Memory B cell (primary cell): ENCODE results near the gene RREB1.

ENCODE experiments used
- ATAC-seq: fragments of 150-1000 bp; cut with Tn5 transposase; 2 replicates; pipeline ENCODE4 v1.10.0; 2021; ENCODE audit warnings: low read depth, mild to moderate bottlenecking, moderate library complexity
- DNase-seq, 2 donors: peaks; one replicate each; pipeline ENCODE4 v3.0.0; 2022; ENCODE audit warnings: low spot score in 2 of 2
- H3K27ac Mint-ChIP-seq: one replicate; pipeline ENCODE4 v1.8.0; 2022; ENCODE audit warnings: mild to moderate bottlenecking, moderate library complexity, mixed read lengths
- H3K27me3 Mint-ChIP-seq: one replicate; pipeline ENCODE4 v1.8.0; 2022; ENCODE audit warnings: mixed read lengths
- H3K36me3 Mint-ChIP-seq: one replicate; pipeline ENCODE4 v1.8.0; 2022; ENCODE audit warnings: mild to moderate bottlenecking, mixed read lengths
- H3K4me1 Mint-ChIP-seq: one replicate; pipeline ENCODE4 v1.8.0; 2022; ENCODE audit warnings: mixed read lengths
- H3K4me3 Mint-ChIP-seq: one replicate; pipeline ENCODE4 v1.8.0; 2022; ENCODE audit warnings: mild to moderate bottlenecking, moderate library complexity, mixed read lengths
- H3K9me3 Mint-ChIP-seq: one replicate; pipeline ENCODE4 v1.8.0; 2022; ENCODE audit warnings: mixed read lengths

RREB1 gene

DNA sequence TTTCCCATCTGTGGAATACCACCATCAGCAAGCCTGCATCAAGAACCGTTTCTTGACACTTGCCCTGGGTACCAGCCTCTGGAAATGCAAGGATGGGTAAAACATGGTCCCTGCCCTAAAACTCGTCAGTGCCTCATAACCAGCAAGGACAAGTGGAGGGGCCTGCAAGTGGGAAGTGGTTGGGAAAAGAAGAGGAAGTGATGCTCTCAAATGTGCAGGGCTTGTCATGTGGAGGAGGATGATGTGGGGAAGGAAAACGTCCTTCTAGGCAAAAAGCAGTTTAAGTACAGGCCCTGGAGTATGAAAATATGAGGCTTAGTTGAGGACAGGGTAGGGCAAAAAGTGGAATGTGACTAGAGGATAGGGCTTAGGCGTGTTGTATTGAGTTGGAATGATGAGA is 19.0 kb downstream of the RREB1 start:
- H3K4me3 Mint-ChIP-seq = no peak overlapping the region
- no peaks in the 10 kb centered on the region for H3K9me3 Mint-ChIP-seq

DNA sequence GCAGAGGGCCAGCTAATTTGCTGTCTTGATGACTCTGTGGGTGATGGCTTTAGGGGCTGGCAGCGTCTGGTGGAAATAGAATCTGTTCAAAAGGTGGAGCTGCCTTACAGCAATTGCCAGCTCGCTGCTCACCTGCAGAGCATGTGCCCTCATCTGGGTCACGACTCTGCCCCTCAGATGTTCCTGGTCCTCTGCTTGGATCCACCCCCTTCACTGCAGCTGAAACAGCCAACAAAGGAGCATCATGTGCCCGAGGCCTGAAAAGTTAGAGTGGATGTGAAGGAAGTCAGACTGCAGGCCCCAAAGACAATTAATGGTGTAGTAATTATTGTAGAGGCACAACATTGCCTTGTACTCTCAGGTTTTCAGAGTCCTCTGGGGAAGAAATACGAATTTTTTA is 19.9 kb downstream of the RREB1 start:
- Mint-ChIP-seq H3K36me3 (peaks cover 12% of the 10 kb centered on the region), H3K27ac (peak overlapping the region; percentile 82), H3K4me1 (peaks cover 68% of the 10 kb centered on the region), H3K27me3 (no peaks in the 10 kb centered on the region), H3K4me3 (no peak overlapping the region), H3K9me3 (no peaks in the 10 kb centered on the region)
- ATAC-seq (no peak), DNase-seq (no peak)

More for the DNA sequence above, 19.0 kb downstream of the RREB1 start:
- Mint-ChIP-seq H3K4me1 (peaks cover 65% of the 10 kb centered on the region), H3K36me3 (peaks cover 16% of the 10 kb centered on the region), H3K27ac (peak overlapping the region; percentile 82), H3K27me3 (no peaks in the 10 kb centered on the region)
- ATAC-seq (no peak), DNase-seq (no peak)

DNA sequence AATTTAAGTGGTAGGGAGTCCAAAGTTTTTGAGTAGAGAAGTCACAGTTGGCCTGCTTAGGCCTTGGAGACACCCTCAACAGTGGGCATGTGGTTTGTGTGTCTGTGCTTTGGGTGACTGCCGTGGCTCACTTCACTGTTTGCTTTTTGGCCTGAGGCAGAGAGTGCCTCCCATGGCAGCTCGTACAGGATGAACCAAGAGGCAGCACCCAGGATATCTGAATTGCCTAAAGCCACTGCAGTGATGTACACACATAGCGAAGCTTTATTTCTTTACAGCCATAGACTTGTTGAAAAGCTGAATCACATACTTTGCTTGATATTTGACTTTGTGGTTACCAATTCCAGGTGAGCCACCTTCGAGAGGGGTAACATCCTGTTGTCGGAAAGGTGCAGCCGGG is 21.6 kb downstream of the RREB1 start:
- H3K9me3 Mint-ChIP-seq = no peaks in the 10 kb centered on the region
- H3K4me1 Mint-ChIP-seq = peaks cover 73% of the 10 kb centered on the region
- H3K36me3 Mint-ChIP-seq = peaks cover 13% of the 10 kb centered on the region
- DNase-seq (no peak), ATAC-seq (peak; percentile 19)
- H3K27ac Mint-ChIP-seq = peak overlapping the region; percentile 82
- H3K4me3 Mint-ChIP-seq = no peak overlapping the region
- no peaks in the 10 kb centered on the region for H3K27me3 Mint-ChIP-seq

DNA sequence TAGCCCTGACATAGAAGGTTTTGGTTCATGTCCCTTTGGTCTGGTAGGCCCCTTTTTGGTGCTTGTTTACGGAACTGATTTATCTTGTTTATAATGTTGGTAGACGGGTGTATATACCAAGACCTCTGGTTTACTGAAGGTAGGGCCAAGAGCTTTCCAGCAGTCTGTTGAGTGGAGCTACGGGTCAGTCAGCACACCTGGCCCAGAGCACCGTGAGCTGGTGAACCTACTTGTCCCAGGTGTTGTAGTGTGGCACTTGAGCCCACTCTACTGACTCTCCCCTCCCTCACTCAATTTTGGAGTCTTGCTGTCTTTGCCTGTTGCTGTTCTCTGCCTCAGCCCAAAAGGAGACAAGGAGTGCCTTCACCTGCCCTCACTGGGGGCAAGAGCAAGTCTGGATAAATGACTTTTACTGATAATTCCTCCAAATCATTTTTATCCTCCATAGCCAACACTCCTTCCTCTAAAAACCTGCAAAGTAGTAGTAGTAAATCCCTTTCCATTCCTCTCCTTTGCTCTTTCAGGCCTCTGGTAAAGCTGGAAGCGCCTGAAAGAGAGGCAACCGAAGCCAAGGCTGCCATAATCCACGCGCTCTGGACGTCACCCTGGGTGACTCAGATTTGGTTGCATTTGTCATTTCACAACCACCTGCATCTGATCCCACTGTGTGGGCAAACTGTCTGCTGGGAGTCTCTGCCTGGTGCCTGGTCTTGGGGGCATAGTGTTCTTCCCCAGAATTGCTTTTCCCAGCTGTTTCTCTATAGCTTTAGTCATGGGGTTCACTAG is 22.2 kb downstream of the RREB1 start:
- Mint-ChIP-seq H3K9me3 (no peaks in the 10 kb centered on the region), H3K27me3 (no peaks in the 10 kb centered on the region), H3K27ac (peak overlapping the region; percentile 88), H3K4me1 (peaks cover 66% of the 10 kb centered on the region), H3K36me3 (peaks cover 9% of the 10 kb centered on the region), H3K4me3 (no peak overlapping the region)
- no peak for DNase-seq
- peak; percentile 8 for ATAC-seq

DNA sequence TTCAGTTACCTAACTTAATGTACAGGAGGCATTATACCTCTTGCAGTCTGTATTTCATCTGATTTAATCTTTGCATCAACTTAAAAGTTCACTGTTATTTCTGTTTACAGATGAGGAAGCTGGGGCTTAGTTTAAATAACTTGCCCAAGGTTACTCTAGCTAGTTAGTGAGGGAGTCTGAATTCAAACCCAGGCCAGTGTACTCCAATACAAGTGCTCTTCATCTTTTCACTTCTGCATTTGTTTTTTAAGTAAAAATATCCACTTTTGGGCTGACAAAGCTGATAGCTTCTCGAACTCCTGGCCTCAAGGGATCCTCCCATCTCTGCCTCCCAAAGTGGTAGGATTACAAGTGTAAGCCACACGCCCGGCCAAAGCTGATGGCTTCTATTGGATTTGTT is 23.6 kb downstream of the RREB1 start:
- H3K4me3 Mint-ChIP-seq = no peak overlapping the region
- H3K9me3 Mint-ChIP-seq = no peaks in the 10 kb centered on the region
- DNase-seq (no peak), ATAC-seq (no peak)
- H3K27ac Mint-ChIP-seq = peak overlapping the region; percentile 69
- peaks cover 4% of the 10 kb centered on the region for H3K36me3 Mint-ChIP-seq
- peaks cover 65% of the 10 kb centered on the region for H3K4me1 Mint-ChIP-seq
- no peaks in the 10 kb centered on the region for H3K27me3 Mint-ChIP-seq

DNA sequence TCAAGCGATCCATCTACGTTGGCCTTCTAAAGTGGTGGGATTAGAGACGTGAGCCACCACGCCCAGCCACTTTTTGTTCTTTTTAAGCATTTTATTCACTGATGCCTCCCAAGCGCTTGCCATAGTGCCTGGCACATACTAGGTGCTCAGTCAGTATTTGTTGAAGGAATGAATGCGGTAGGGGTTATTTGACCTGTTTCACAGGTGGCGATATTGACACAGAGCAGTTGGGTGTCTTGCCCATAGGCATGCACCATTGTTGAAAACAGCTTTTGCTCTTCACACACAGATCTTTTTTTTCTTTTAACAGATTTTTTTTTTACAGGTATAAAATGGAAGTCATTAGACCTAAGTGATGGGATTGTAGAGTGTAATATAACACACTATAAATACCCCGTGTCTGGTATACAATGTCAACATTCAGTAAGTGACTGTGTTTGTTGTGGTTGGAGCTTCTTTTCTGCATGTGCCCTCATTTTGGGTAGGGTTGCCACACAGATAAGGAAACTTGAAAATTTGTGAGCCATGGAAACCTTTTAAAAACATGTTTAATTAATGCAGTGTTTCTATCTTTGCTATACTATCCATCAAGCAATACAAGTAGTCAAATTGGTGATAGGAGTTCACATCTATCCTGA is 24.8 kb downstream of the RREB1 start:
- Mint-ChIP-seq H3K27me3 (no peaks in the 10 kb centered on the region), H3K9me3 (no peaks in the 10 kb centered on the region), H3K4me1 (peaks cover 63% of the 10 kb centered on the region), H3K36me3 (peaks cover 4% of the 10 kb centered on the region), H3K4me3 (no peak overlapping the region), H3K27ac (peak overlapping the region; percentile 77)
- ATAC-seq = no peak
- DNase-seq = no peak

DNA sequence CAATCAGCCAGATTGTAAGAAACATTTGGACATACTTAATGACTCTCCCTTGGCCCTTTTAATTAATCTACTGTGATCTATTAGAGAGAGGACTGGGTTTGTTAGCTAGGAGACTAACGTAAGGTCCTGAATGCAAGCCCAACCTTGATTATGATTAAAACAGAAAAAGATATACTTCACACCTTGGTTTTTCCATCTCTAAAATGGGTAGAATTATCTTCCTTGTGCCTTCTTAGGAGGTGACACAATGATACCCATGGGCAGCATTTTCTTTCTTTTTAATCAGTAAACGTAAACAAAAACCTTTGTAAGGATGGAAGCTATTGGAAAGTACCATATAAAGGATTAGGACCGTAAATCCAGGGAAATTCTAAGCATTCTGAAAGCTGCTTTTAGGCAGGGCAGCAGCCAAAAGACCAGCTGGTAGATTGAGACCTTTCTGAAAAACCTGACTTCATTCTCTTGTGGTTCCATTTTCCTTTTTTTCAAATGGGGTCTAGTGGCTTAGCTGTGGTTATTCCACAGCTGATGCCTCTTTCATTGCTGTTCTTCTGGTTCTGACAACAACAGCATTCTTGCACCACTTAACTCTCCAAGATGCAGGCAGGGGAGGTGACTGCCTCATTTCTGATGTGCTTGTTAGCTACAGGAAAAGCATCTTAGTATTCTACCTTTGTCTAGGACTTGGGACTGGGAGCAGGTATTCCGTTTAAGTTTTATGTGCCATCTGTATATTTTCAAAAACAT is 27.4 kb downstream of the RREB1 start:
- H3K36me3 Mint-ChIP-seq = peaks cover 1% of the 10 kb centered on the region
- ATAC-seq = no peak
- H3K27me3 Mint-ChIP-seq = no peaks in the 10 kb centered on the region
- no peaks in the 10 kb centered on the region for H3K9me3 Mint-ChIP-seq
- H3K4me1 Mint-ChIP-seq = peaks cover 49% of the 10 kb centered on the region
- H3K27ac Mint-ChIP-seq = peak overlapping the region; percentile 98
- DNase-seq = no peak
- no peak overlapping the region for H3K4me3 Mint-ChIP-seq

DNA sequence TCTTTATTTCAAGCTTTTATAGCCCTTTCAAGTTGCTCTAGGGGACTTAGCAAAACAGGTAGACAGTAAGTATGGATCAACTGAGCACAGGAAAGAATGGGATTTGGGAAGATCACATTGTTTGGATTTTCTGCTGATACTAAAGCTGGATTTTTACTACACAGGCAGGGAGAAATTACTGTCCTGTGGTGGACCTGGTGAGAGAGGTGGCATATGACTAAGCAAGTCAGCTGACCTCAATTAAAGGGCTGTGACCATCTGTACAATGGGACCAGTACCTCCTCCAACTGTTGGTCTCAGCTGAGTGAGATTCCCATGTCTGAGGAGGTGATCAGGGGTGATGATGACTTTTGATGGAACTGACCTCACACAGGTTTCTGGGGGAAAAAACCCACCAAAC is 28.0 kb downstream of the RREB1 start:
- no peak for DNase-seq
- H3K27ac Mint-ChIP-seq = peak overlapping the region; percentile 98
- no peak for ATAC-seq
- no peak overlapping the region for H3K4me3 Mint-ChIP-seq
- peaks cover 46% of the 10 kb centered on the region for H3K4me1 Mint-ChIP-seq
- H3K36me3 Mint-ChIP-seq = peaks cover 1% of the 10 kb centered on the region
- H3K27me3 Mint-ChIP-seq = no peaks in the 10 kb centered on the region
- no peaks in the 10 kb centered on the region for H3K9me3 Mint-ChIP-seq

DNA sequence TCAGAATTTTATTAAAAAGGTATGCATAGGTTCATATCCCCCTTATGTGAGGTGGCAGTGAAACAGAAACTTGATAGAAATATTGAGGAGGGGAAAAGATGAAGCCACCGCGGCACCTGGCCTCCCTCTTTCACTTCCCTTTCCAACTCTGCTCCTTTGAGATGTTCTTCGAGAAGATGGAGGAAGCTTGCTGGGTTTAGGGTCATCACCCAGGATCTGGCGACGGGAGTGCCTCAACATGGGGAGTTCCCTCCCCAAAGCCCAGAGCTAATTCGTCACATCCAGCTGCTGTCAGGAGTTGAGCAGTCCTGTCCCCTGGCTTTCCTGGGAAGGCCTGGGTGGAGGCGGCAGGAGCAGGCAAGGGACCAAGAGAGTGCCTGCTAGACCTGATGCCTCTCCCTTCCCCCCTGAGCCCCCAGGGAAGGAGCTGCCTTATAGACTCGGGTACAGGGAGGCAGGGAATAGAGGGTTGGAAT is 29.1 kb downstream of the RREB1 start:
- H3K27ac Mint-ChIP-seq = peak overlapping the region; percentile 98
- H3K4me3 Mint-ChIP-seq = peak overlapping the region; percentile 86
- ATAC-seq (peak; percentile 49), DNase-seq (peak; percentile 42 to 53)
- no peaks in the 10 kb centered on the region for H3K27me3 Mint-ChIP-seq
- H3K36me3 Mint-ChIP-seq = peaks cover 1% of the 10 kb centered on the region
- H3K4me1 Mint-ChIP-seq = peaks cover 39% of the 10 kb centered on the region
- H3K9me3 Mint-ChIP-seq = no peaks in the 10 kb centered on the region

DNA sequence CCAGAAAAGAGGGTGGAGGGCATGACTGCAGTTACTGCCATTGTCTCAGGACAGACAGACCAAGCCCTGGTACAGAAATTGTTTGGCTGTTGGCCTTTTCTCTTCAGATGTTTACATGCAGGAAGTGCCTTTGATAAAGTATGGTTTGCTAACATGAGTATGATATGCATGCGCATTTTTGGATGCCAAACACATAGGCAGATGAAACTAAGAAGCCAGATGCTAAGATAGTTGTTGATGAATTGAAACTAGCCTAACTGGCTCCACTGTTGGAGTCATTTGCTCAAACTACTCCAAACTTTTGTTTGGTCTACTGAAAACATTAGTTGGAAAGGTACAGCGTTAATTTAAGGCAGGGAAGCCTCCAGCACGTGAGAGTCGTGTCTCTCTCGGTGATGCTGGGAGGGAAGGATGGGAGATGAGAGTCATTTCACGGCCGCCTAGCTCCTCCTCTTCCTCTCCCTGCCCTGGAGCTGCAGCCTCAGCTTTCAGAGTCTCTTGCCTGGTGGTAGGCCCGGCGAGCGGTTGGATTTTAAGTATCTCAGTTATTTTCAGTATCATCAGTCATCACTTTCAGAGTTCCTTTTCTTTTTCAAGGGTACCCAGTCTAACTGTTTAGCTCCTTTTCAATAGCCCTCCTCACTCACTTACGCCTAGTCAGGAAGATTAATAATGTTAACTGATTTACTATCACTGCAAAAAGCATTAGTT is 29.7 kb downstream of the RREB1 start:
- Mint-ChIP-seq H3K27me3 (no peaks in the 10 kb centered on the region), H3K4me1 (peaks cover 35% of the 10 kb centered on the region), H3K27ac (peak overlapping the region; percentile 98), H3K4me3 (peak overlapping the region; percentile 86), H3K9me3 (no peaks in the 10 kb centered on the region), H3K36me3 (peaks cover 1% of the 10 kb centered on the region)
- ATAC-seq = peak; percentile 14
- no peak for DNase-seq

DNA sequence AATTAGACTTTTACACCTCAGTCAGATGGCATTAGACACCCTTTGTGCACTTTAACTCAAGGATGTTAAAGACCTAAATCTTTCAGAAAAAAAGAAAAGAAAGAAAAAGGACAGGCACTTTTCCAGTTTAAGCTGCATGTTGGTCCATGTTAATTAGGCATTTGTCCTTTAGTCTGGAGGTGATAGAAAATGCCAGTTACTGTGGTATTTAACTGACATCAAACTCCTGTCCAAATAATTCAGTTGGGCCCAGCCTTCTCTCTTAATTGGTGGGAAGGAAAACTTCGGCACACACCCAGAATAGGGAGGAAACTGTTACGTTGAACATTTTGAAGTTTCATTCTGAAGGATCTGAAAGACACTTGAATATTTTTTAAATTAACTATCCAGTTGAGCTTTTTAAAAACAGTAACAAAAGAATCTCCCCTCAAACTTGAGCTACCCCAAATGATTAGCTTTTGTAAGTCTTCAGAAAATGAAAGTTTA is 30.3 kb downstream of the RREB1 start:
- Mint-ChIP-seq H3K36me3 (no peaks in the 10 kb centered on the region), H3K9me3 (no peaks in the 10 kb centered on the region), H3K27ac (peak overlapping the region; percentile 98), H3K27me3 (no peaks in the 10 kb centered on the region), H3K4me3 (no peak overlapping the region), H3K4me1 (peaks cover 36% of the 10 kb centered on the region)
- DNase-seq (no peak), ATAC-seq (no peak)

DNA sequence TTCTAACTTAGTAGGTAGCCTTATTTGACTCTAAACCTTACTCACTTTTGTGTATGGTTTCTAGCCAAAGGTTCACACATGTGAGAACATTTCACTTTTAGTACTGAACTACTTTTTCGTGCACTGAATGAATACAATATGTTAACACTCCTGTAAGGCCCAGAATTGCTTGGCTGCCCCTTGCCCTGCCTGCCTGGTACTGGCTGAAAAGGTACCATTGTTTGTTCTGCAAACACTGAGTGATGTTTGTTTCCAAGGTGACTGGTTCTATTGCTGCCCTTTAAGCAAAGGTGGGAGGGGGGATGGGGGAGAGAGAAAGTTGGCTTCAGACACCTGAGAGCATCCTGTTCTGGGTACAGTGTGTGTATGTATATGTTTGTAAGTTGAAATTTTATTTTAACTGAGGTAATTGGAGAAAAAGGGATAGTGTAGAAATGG is 31.2 kb downstream of the RREB1 start:
- peak overlapping the region; percentile 98 for H3K27ac Mint-ChIP-seq
- H3K36me3 Mint-ChIP-seq = no peaks in the 10 kb centered on the region
- peak in 1 of 2 donors; percentile 47 for DNase-seq
- peaks cover 37% of the 10 kb centered on the region for H3K4me1 Mint-ChIP-seq
- no peaks in the 10 kb centered on the region for H3K9me3 Mint-ChIP-seq
- H3K4me3 Mint-ChIP-seq = peak overlapping the region; percentile 22
- no peaks in the 10 kb centered on the region for H3K27me3 Mint-ChIP-seq
- peak; percentile 48 for ATAC-seq

DNA sequence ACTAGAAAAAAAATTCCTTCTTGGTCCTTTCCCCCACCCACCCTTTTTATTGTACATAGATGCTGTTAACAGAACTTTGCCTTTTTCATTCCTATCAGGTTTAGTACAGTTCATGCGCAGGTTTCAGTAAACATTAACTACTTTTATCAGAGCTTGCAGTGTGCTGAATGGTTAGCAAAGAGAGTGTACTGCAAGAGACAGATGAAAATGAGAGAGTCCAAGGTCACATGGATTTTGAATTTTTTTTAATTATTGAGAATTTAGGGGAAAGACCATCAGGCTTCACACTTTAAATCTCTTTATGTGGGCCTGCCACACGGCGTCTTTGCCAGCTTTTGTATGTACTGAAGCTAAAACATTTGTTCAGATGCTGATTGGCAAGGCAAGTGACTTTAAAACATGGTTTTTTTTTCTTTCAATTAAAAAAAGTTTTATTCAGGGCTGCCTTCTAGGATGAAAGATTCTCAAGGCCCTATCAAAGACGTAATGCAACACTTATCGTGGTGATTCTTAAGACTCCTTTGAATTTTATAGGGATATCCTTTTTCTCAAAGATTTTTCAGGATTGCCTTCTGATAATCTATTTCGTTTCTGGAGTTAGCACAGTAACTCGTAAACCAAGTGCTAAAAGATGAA is 32.2 kb downstream of the RREB1 start:
- Mint-ChIP-seq H3K4me1 (peaks cover 36% of the 10 kb centered on the region), H3K36me3 (no peaks in the 10 kb centered on the region), H3K27ac (peak overlapping the region; percentile 98), H3K27me3 (no peaks in the 10 kb centered on the region), H3K4me3 (peak overlapping the region; percentile 87), H3K9me3 (no peaks in the 10 kb centered on the region)
- DNase-seq (no peak), ATAC-seq (no peak)
